ENCODE results near the gene BNC2.

- TF ChIP-seq CTCF (IDR thresholded peaks at IDR 0.05) (no peak), POLR2AphosphoS5 (IDR thresholded peaks at IDR 0.05) (no peak), EP300 (IDR thresholded peaks at IDR 0.05) (no peak), POLR2A (IDR thresholded peaks at IDR 0.05) (no peak)
Observed at GRCh38 chr9:16610538-16610937, 259.9 kb downstream of the BNC2 start.
